ENCODE results near the gene RPSA. TPM values are rescaled to one million over a fixed set of nuclear protein-coding genes. Genes with fewer than 3 reads are reported as not detected.

The RPSA gene
- 1,084 and 1,090 TPM in 2 replicates for total RNA-seq

DNA sequence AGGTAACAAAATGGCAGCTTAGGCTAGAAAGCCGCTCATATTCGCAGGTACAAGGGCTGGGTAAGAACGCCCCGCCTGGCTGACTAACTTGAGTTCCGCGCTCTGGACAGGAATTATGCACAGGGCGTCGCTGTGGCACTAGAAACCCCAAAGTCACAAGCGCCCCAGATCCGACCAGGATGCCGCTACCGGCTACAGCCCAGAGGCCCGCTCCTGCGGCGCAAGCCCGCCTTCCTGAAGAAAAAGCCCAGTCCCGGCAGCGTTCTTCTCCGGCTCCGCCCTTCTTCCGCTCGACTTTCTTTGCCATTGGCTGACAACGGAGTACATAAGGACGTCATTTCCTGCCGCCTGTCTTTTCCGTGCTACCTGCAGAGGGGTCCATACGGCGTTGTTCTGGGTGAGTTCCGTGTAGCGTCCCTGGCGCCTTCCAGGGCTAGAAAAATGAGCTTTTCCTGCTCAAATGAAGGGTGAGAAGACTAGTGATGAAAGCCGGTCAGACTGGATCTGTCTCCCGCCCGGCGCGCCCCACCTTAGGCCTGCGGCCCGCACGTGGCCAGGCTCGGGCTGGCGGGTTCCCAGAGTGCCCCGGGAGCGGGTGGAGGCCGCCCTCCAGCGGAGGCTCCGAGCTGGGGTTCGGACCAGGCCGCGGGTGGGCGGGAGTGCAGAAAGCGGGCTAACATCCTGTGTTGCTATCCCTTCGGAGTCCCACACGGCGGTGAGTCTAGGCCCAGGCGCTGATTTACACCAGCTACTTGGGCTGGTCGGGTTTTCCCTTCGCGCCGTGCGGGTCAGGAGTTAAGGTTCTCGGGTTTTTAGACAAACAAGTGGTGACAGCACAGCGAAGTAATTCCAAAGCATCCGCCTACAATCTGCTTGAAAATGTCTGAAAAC lies at the start of gene RPSA:
Gene RPSA (plus strand): TSS at position 353 of the 891 bp plus-strand sequence. CDS start 934 bp downstream, outside the sequence.

DNA sequence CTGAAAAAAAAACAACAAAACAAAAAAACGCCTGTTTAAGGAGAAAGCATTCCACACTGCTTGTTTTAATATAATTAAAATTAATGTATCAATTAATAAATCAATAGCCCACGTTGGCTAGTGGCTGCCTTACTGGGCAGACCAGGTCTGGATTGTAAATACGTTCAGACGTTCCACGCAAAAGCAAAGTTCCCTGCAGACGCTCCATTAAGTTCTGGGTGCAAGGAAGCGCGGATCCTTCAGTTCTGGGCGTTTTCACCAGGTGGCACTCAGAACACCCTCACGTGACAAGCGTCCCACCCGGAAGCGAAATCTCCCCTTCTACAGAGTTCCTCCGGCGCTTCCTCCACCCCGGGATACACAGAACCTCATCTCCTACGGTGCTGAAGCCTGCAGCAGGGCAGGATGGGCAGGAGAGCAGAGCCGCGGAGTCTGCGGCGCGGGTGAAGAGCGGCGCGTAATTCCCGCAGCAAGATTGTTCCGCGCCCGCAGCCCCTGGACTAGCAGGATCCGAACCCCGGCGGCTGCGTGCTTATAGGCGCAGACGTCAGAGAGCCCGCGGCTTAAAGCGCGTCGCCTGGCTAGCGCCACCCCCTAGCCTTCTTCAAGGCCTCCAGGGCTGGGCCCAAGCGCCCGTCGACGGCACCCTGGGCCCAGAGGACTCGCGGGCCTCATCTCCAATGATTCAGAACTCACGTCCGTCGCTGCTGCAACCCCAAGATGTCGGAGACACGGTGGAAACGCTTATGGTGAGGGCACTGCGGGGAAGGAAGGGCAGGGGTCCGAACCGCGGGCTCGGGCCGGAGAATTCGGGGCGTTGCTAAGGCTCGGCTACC lies 23.3 kb upstream of the RPSA start, which contains the start of gene SLC25A38:
Gene SLC25A38 (plus strand): TSS at position 326 of the 836 bp plus-strand sequence. CDS start 355 bp downstream, at position 681.

Small RNA genes within 50 kb of the gene (small RNA-seq; reads per million reads assigned to genes)
- gene SNORA6 (not detected), gene SNORA62 (not detected)

Other genes with a start within 250 kb of the RPSA start
- not detected in 2 replicates for gene XIRP1, start 214.1 kb upstream of the RPSA start, total RNA-seq
- gene CX3CR1, start 126.7 kb upstream of the RPSA start, total RNA-seq = not detected in 2 replicates
- not detected in 2 replicates for gene CCR8, start 77.0 kb upstream of the RPSA start, total RNA-seq
- 17.0 and 18.2 TPM in 2 replicates for gene SLC25A38, start 23.4 kb upstream of the RPSA start, total RNA-seq
- 0.19 and 0.65 TPM in 2 replicates for gene MOBP, start 61.0 kb downstream of the RPSA start, total RNA-seq